ENCODE results near the gene ZNF827. TPM values are rescaled to one million over a fixed set of nuclear protein-coding genes. Genes with fewer than 3 reads are reported as not detected.

Gene ZNF827
- total RNA-seq, 1 experiment from 2014 or later: 9.8 TPM

DNA sequence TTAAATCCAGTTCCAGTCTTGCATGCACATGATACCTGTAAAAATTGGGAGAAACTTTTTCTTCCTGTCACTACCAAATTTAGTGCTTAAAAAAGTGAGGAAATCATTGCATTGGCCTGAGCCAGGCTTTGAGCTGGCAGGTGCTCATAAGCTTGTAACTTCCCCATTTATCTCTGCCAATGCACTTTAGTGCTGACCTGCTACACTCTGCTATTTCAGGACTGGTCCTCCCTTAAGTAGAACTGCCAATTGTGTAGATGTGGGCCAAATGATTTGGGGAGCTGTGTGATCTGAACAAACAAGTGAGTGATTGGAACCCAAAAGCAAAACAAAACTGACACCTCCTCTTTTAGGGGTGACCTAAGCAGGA is 51.8 kb downstream of the ZNF827 start:
- no TSS peak for BruUV-seq (replicated peaks)
- Histone ChIP-seq H3K9me3 (ENCODE audit: low read length) (no peaks in the 10 kb centered on the region), H4K20me1 (ENCODE audit: low read length) (no peaks in the 10 kb centered on the region), H3K4me2 (ENCODE audit: low read length) (no peak overlapping the region), H3F3A (ENCODE audit: low read length, unreplicated experiment) (no peaks in the 10 kb centered on the region), H3K79me2 (ENCODE audit: low read length) (no peaks in the 10 kb centered on the region), H3K9me2 (replicated peaks; ENCODE audit: low read length) (no peaks in the 10 kb centered on the region), H2AFZ (ENCODE audit: low read length) (no peak overlapping the region), H3K9ac (ENCODE audit: low read length) (no peak overlapping the region), H3K27ac (ENCODE audit: low read length) (no peak overlapping the region), H3K27me3 (ENCODE audit: low read length) (no peaks in the 10 kb centered on the region), H3K4me3 (ENCODE audit: low read length) (no peak overlapping the region), H3K4me1 (ENCODE audit: insufficient read depth, low read length) (no peaks in the 10 kb centered on the region), H3K36me3 (ENCODE audit: low read depth, low read length) (no peaks in the 10 kb centered on the region)
- TF ChIP-seq EZH2phosphoT487 (IDR thresholded peaks at IDR 0.05; ENCODE audit: borderline replicate concordance, low read length) (no peak), EZH2 (IDR thresholded peaks at IDR 0.05; ENCODE audit: low read length, unreplicated experiment) (no peak)
- TF ChIP-seq, protein P1, sequence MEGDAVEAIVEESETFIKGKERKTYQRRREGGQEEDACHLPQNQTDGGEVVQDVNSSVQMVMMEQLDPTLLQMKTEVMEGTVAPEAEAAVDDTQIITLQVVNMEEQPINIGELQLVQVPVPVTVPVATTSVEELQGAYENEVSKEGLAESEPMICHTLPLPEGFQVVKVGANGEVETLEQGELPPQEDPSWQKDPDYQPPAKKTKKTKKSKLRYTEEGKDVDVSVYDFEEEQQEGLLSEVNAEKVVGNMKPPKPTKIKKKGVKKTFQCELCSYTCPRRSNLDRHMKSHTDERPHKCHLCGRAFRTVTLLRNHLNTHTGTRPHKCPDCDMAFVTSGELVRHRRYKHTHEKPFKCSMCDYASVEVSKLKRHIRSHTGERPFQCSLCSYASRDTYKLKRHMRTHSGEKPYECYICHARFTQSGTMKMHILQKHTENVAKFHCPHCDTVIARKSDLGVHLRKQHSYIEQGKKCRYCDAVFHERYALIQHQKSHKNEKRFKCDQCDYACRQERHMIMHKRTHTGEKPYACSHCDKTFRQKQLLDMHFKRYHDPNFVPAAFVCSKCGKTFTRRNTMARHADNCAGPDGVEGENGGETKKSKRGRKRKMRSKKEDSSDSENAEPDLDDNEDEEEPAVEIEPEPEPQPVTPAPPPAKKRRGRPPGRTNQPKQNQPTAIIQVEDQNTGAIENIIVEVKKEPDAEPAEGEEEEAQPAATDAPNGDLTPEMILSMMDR (conservative IDR thresholded peaks at IDR 0.05; ENCODE audit: low read depth, low read length): no peak
- POLR2A ChIA-PET (ENCODE audit: unreplicated experiment): no interaction called here
- intact Hi-C loops (cut with micrococcal nuclease): loop anchor here (1.0 to 5.0 kb wide), 4 partner anchors 80 to 268 kb away; partner anchors contain the start of gene MMAA
- DNase-seq: no peak
- CTCF ChIA-PET: interaction anchor here (0.7 to 1.4 kb wide), 2 partner anchors 163 to 164 kb away, joined by 3 to 6 read pairs; no protein-coding TSS in a partner anchor
- ATAC-seq: no peak; the same call in 1 of the 2 replicates

GRCh38 chr4:145885666-145886065 is 53.0 kb downstream of the ZNF827 start:
- Histone ChIP-seq H3K9ac (ENCODE audit: low read length) (no peak overlapping the region), H3K79me2 (ENCODE audit: low read length) (no peaks in the 10 kb centered on the region), H3K4me1 (ENCODE audit: insufficient read depth, low read length) (no peaks in the 10 kb centered on the region), H3K27ac (ENCODE audit: low read length) (no peak overlapping the region), H3K9me2 (replicated peaks; ENCODE audit: low read length) (no peaks in the 10 kb centered on the region), H3K36me3 (ENCODE audit: low read depth, low read length) (no peaks in the 10 kb centered on the region), H3K4me3 (ENCODE audit: low read length) (no peak overlapping the region), H3F3A (ENCODE audit: low read length, unreplicated experiment) (no peaks in the 10 kb centered on the region), H2AFZ (ENCODE audit: low read length) (no peak overlapping the region), H3K27me3 (ENCODE audit: low read length) (no peaks in the 10 kb centered on the region), H3K9me3 (ENCODE audit: low read length) (no peaks in the 10 kb centered on the region), H3K4me2 (ENCODE audit: low read length) (no peak overlapping the region), H4K20me1 (ENCODE audit: low read length) (no peaks in the 10 kb centered on the region)
- CTCF ChIA-PET: no interaction called here
- no peak for DNase-seq
- no TSS peak for BruUV-seq (replicated peaks)
- POLR2A ChIA-PET (ENCODE audit: unreplicated experiment): no interaction called here
- TF ChIP-seq EZH2 (IDR thresholded peaks at IDR 0.05; ENCODE audit: low read length, unreplicated experiment): no peak
- TF ChIP-seq, protein P1 (conservative IDR thresholded peaks at IDR 0.05; ENCODE audit: low read depth, low read length): no peak
- TF ChIP-seq EZH2phosphoT487 (IDR thresholded peaks at IDR 0.05; ENCODE audit: borderline replicate concordance, low read length): no peak
- intact Hi-C loops (cut with micrococcal nuclease): loop anchor here (2.0 to 5.0 kb wide), 2 partner anchors 78 to 151 kb away; no protein-coding TSS in a partner anchor
- no peak for ATAC-seq

- H3K9me2 ChIP-seq (replicated peaks; ENCODE audit: low read length): no peaks in the 10 kb centered on the region
- TF ChIP-seq, protein P1 (conservative IDR thresholded peaks at IDR 0.05; ENCODE audit: low read depth, low read length): no peak
- TF ChIP-seq EZH2 (IDR thresholded peaks at IDR 0.05; ENCODE audit: low read length, unreplicated experiment) (no peak), EZH2phosphoT487 (IDR thresholded peaks at IDR 0.05; ENCODE audit: borderline replicate concordance, low read length) (no peak)
- intact Hi-C loops (cut with micrococcal nuclease): loop anchor here (5.0 kb wide), 1 partner anchor 77 kb away; no protein-coding TSS in a partner anchor
- no peaks in the 10 kb centered on the region for H3K27me3 ChIP-seq (ENCODE audit: low read length)
- H3K9me3 ChIP-seq (ENCODE audit: low read length): no peaks in the 10 kb centered on the region
- no TSS peak for BruUV-seq (replicated peaks)
- no peaks in the 10 kb centered on the region for H3F3A ChIP-seq (ENCODE audit: low read length, unreplicated experiment)
- POLR2A ChIA-PET (ENCODE audit: unreplicated experiment): no interaction called here
- no peaks in the 10 kb centered on the region for H3K4me1 ChIP-seq (ENCODE audit: insufficient read depth, low read length)
- H3K4me2 ChIP-seq (ENCODE audit: low read length): no peak overlapping the region
- no peaks in the 10 kb centered on the region for H3K79me2 ChIP-seq (ENCODE audit: low read length)
- no peak overlapping the region for H2AFZ ChIP-seq (ENCODE audit: low read length)
- ATAC-seq (no peak), DNase-seq (no peak)
- no peaks in the 10 kb centered on the region for H3K36me3 ChIP-seq (ENCODE audit: low read depth, low read length)
- H3K27ac ChIP-seq (ENCODE audit: low read length): no peak overlapping the region
- H3K4me3 ChIP-seq (ENCODE audit: low read length): no peak overlapping the region
- H3K9ac ChIP-seq (ENCODE audit: low read length): no peak overlapping the region
- CTCF ChIA-PET: no interaction called here
- H4K20me1 ChIP-seq (ENCODE audit: low read length): no peaks in the 10 kb centered on the region
These were observed 53.8 kb downstream of the ZNF827 start for GRCh38 chr4:145884775-145885174.

Data from PC-3 (cell line).